Keratinocyte (primary cell): Measurements from ENCODE around the gene GADD45GIP1. TPM values are rescaled to one million over a fixed set of nuclear protein-coding genes. Genes with fewer than 3 reads are reported as not detected.

Source experiments
- DNase-seq: peaks from one replicate; pipeline ENCODE4 v3.0.0-alpha.2; 2011; ENCODE audit warnings: low read depth, missing footprints, low spot score
- FAIRE-seq: peaks from 2 replicates; lab custom pipeline; 2011; peaks lifted over from hg19 to GRCh38; lab: Jason Lieb, UNC
- H2AFZ ChIP-seq: 2 replicates; pipeline ENCODE4 v1.6.0; 2012; ENCODE audit warnings: low read length, control low read depth, inconsistent platforms; ENCODE audit not compliant: control insufficient read depth
- H3K27ac ChIP-seq: 2 replicates; pipeline ENCODE4 v1.5.1; 2011; ENCODE audit warnings: low read length; ENCODE audit not compliant: control insufficient read depth, insufficient read depth
- H3K27me3 ChIP-seq: 3 replicates; pipeline ENCODE4 v1.6.0; 2011; ENCODE audit warnings: low read length; ENCODE audit not compliant: control insufficient read depth, insufficient read depth; ENCODE audit errors: extremely low read depth
- H3K36me3 ChIP-seq, 2 experiments: 2 replicates in 1 of 2; 3 replicates in 1 of 2; pipeline ENCODE4 v1.5.1; 2011; ENCODE audit warnings: low read length in 2 of 2, mild to moderate bottlenecking in 1 of 2; ENCODE audit not compliant: control insufficient read depth in 2 of 2, insufficient read depth in 2 of 2; ENCODE audit errors: extremely low read depth in 1 of 2
- H3K4me1 ChIP-seq: 3 replicates; pipeline ENCODE4 v1.5.1; 2011; ENCODE audit warnings: low read length; ENCODE audit not compliant: control insufficient read depth, insufficient read depth; ENCODE audit errors: extremely low read depth
- H3K4me2 ChIP-seq: 3 replicates; pipeline ENCODE4 v1.6.0; 2011; ENCODE audit warnings: low read depth, low read length; ENCODE audit not compliant: control insufficient read depth, insufficient read depth; ENCODE audit errors: extremely low read depth
- H3K4me3 ChIP-seq, 3 experiments: fragments of 200-600 bp in 1 of 3; sonication (generic) in 1 of 3; 2 replicates in 2 of 3; 3 replicates in 1 of 3; pipeline ENCODE4 v1.5.1; 2011 to 2016; ENCODE audit warnings: low read length in 3 of 3, mild to moderate bottlenecking in 3 of 3, control low read depth in 2 of 3, inconsistent platforms in 1 of 3, low read depth in 1 of 3, mixed read lengths in 1 of 3, mixed run types in 1 of 3, moderate library complexity in 1 of 3; ENCODE audit not compliant: control insufficient read depth in 2 of 3, insufficient read depth in 2 of 3; ENCODE audit errors: extremely low read depth in 1 of 3
- H3K79me2 ChIP-seq: 2 replicates; pipeline ENCODE4 v1.6.0; 2012; ENCODE audit warnings: low read length; ENCODE audit not compliant: control insufficient read depth, insufficient read depth
- H3K9ac ChIP-seq: 3 replicates; pipeline ENCODE4 v1.6.0; 2011; ENCODE audit warnings: low read length; ENCODE audit not compliant: control insufficient read depth, insufficient read depth; ENCODE audit errors: extremely low read depth
- H3K9me1 ChIP-seq: 3 replicates; pipeline ENCODE4 v1.6.0; 2011; ENCODE audit warnings: low read length; ENCODE audit not compliant: control insufficient read depth, insufficient read depth; ENCODE audit errors: extremely low read depth
- H3K9me3 ChIP-seq: 2 replicates; pipeline ENCODE4 v1.5.1; 2012; ENCODE audit warnings: low read depth, low read length; ENCODE audit not compliant: control insufficient read depth
- H4K20me1 ChIP-seq: 3 replicates; pipeline ENCODE4 v1.6.0; 2011; ENCODE audit warnings: low read length; ENCODE audit not compliant: control insufficient read depth, insufficient read depth; ENCODE audit errors: extremely low read depth
- EZH2 ChIP-seq: IDR thresholded peaks from one replicate; pipeline ENCODE4 v1.6.1; 2012; ENCODE audit warnings: inconsistent platforms, mild to moderate bottlenecking, low read length, moderate library complexity
- dilution Hi-C: fragments of 300-500 bp; cut with MboI; formaldehyde crosslinking; loops from one replicate; pipeline ENCODE4 v1.7.0; 2020; ENCODE audit warnings: low sequenced_read_pairs; ENCODE audit not compliant: extremely low pct_ligation_motif_present
- polyA plus RNA-seq, 5 experiments: library from polyadenylated mRNA; depleted of rRNA in 3 of 5; stranded (reverse) in 3 of 5; stranded (forward) in 1 of 5; unstranded in 1 of 5; fragments of >200 nt; gene quantifications; 1 replicate in 1 of 5; 2 replicates in 3 of 5; 3 replicates in 1 of 5; pipeline versions ENCODE4 v1.2.1 to v1.2.3, GENCODE V29; 2011 to 2012; ENCODE audit warnings: missing spikeins in 2 of 5, low read depth in 1 of 5, low replicate concordance in 1 of 5
- TF ChIP-seq, protein P1 (sequence below), 3 experiments: IDR thresholded peaks in 1 of 3; conservative IDR thresholded peaks in 1 of 3; optimal IDR thresholded peaks in 1 of 3; 2 replicates in 2 of 3; 3 replicates in 1 of 3; pipeline versions ENCODE3 to v1.5.1; 2011; ENCODE audit warnings: low read length in 3 of 3, mild to moderate bottlenecking in 3 of 3, moderate library complexity in 2 of 3, control low read depth in 1 of 3, inconsistent platforms in 1 of 3; ENCODE audit not compliant: insufficient read depth in 2 of 3; ENCODE audit errors: extremely low read depth in 1 of 3

GADD45GIP1 gene
- polyA plus RNA-seq, 1 donor (not counting 4 experiments of a cell fraction or from before 2014, with no cell fraction given) = 35.5 TPM

DNA sequence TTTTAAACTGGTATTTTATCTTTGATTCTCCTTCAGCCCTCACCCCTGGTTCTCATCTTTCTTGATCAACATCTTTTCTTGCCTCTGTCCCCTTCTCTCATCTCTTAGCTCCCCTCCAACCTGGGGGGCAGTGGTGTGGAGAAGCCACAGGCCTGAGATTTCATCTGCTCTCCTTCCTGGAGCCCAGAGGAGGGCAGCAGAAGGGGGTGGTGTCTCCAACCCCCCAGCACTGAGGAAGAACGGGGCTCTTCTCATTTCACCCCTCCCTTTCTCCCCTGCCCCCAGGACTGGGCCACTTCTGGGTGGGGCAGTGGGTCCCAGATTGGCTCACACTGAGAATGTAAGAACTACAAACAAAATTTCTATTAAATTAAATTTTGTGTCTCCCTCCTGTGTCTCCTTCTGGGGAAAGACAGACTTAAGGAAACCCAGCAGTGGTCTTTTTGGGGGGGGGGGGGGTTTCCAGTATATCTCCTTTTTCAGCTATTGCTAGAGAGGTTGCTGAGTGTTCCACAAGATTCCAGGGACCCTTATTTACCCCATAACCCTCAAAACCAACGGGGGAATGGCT lies 12.8 kb downstream of the GADD45GIP1 start:
- H3K79me2 ChIP-seq = peaks cover 62% of the 10 kb centered on the region
- H3K9me3 ChIP-seq = no peaks in the 10 kb centered on the region
- H3K9me1 ChIP-seq = peaks cover 2% of the 10 kb centered on the region
- H3K27ac ChIP-seq = no peak overlapping the region
- no peaks in the 10 kb centered on the region for H3K27me3 ChIP-seq
- H3K4me1 ChIP-seq = peaks cover 32% of the 10 kb centered on the region
- peaks cover 44 to 52% of the 10 kb centered on the region in 2 experiments for H3K36me3 ChIP-seq
- FAIRE-seq (no peak), DNase-seq (no peak)
- H3K4me2 ChIP-seq = peak overlapping the region; percentile 3
- H4K20me1 ChIP-seq = peaks cover 20% of the 10 kb centered on the region
- TF ChIP-seq, protein P1, sequence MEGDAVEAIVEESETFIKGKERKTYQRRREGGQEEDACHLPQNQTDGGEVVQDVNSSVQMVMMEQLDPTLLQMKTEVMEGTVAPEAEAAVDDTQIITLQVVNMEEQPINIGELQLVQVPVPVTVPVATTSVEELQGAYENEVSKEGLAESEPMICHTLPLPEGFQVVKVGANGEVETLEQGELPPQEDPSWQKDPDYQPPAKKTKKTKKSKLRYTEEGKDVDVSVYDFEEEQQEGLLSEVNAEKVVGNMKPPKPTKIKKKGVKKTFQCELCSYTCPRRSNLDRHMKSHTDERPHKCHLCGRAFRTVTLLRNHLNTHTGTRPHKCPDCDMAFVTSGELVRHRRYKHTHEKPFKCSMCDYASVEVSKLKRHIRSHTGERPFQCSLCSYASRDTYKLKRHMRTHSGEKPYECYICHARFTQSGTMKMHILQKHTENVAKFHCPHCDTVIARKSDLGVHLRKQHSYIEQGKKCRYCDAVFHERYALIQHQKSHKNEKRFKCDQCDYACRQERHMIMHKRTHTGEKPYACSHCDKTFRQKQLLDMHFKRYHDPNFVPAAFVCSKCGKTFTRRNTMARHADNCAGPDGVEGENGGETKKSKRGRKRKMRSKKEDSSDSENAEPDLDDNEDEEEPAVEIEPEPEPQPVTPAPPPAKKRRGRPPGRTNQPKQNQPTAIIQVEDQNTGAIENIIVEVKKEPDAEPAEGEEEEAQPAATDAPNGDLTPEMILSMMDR (optimal IDR thresholded peaks at IDR 0.05 in 1 of 3, IDR thresholded peaks at IDR 0.05 in 1 of 3, conservative IDR thresholded peaks at IDR 0.05 in 1 of 3; ENCODE audit: extremely low read depth in 1 of 3, insufficient read depth in 2 of 3, low read length in 3 of 3) = no peak
- H2AFZ ChIP-seq = no peak overlapping the region
- no peak overlapping the region for H3K9ac ChIP-seq
- no peak overlapping the region for H3K4me3 ChIP-seq
- dilution Hi-C loops = no loop called here

DNA sequence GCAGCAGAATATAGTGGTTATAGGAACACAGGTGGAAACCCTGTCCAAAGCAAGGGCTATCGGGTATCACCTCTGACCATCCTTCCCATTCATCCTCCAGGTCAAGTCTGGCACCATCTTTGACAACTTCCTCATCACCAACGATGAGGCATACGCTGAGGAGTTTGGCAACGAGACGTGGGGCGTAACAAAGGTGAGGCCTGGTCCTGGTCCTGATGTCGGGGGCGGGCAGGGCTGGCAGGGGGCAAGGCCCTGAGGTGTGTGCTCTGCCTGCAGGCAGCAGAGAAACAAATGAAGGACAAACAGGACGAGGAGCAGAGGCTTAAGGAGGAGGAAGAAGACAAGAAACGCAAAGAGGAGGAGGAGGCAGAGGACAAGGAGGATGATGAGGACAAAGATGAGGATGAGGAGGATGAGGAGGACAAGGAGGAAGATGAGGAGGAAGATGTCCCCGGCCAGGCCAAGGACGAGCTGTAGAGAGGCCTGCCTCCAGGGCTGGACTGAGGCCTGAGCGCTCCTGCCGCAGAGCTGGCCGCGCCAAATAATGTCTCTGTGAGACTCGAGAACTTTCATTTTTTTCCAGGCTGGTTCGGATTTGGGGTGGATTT lies 13.5 kb downstream of the GADD45GIP1 start:
- DNase-seq (no peak), FAIRE-seq (no peak)
- H3K27ac ChIP-seq = no peak overlapping the region
- no peak overlapping the region for H3K9ac ChIP-seq
- H3K36me3 ChIP-seq = peaks cover 41 to 50% of the 10 kb centered on the region in 2 experiments
- H3K9me3 ChIP-seq = no peaks in the 10 kb centered on the region
- dilution Hi-C loops = no loop called here
- no peak overlapping the region for H3K4me2 ChIP-seq
- no peak overlapping the region for H3K4me3 ChIP-seq
- TF ChIP-seq, protein P1 (optimal IDR thresholded peaks at IDR 0.05 in 1 of 3, IDR thresholded peaks at IDR 0.05 in 1 of 3, conservative IDR thresholded peaks at IDR 0.05 in 1 of 3; ENCODE audit: extremely low read depth in 1 of 3, insufficient read depth in 2 of 3, low read length in 3 of 3) = no peak
- no peak for TF ChIP-seq EZH2
- peaks cover 32% of the 10 kb centered on the region for H3K4me1 ChIP-seq
- peaks cover 2% of the 10 kb centered on the region for H3K9me1 ChIP-seq
- peaks cover 68% of the 10 kb centered on the region for H3K79me2 ChIP-seq
- H2AFZ ChIP-seq = no peak overlapping the region
- H4K20me1 ChIP-seq = peaks cover 23% of the 10 kb centered on the region
- no peaks in the 10 kb centered on the region for H3K27me3 ChIP-seq
